HepG2 (cell line): ENCODE measurements around the gene PJA2. TPM values are rescaled to one million over a fixed set of nuclear protein-coding genes. Genes with fewer than 3 reads are reported as not detected.

ENCODE experiments used
- ATAC-seq: fragments of 200-7000 bp; cut with Tn5 transposase; 3 replicates; pipeline ENCODE4 v1.9.1; 2020; ENCODE audit warnings: mild to moderate bottlenecking, moderate library complexity
- BruUV-seq: library from RNA; stranded (reverse); fragments of 400-500 nt; replicated peaks from 2 replicates; lab custom pipeline; 2021; lab: Mats Ljungman, UMichigan
- CTCF ChIA-PET: fragments of 300-600 bp; formaldehyde crosslinking; extraction: SDS; loops from one replicate; lab custom pipeline; 2021; ENCODE audit warnings: low total read pairs, inconsistent platforms, low intra/inter-chr PET ratio; lab: Yijun Ruan, JAX
- POLR2A ChIA-PET: fragments of 350-600 bp; sonication (Branson Sonifier 250); formaldehyde crosslinking; loops from one replicate; lab custom pipeline; 2020; ENCODE audit warnings: antibody characterized with exemption, inconsistent platforms; lab: Yijun Ruan, JAX
- DNase-seq: peaks from one replicate; pipeline ENCODE4 v3.0.0-alpha.2; 2015; ENCODE audit warnings: low spot score
- FAIRE-seq: peaks from 3 replicates; lab custom pipeline; 2011; peaks lifted over from hg19 to GRCh38; lab: Jason Lieb, UNC
- H2AFZ ChIP-seq: one replicate; pipeline ENCODE4 v1.6.1; 2011; ENCODE audit warnings: low read length, inconsistent platforms
- H3K27ac ChIP-seq: fragments of 300-600 bp; 3 replicates; pipeline ENCODE4 v1.8.0; 2011; ENCODE audit warnings: mixed run types, mild to moderate bottlenecking, mixed read lengths, low read length, inconsistent platforms; ENCODE audit not compliant: insufficient read depth; ENCODE audit errors: extremely low read length
- H3K27me3 ChIP-seq, 2 experiments: fragments of 200-600 bp in 1 of 2; 2 replicates in 1 of 2; 3 replicates in 1 of 2; pipeline versions ENCODE4 v1.6.0 to v1.8.0; 2011; ENCODE audit warnings: low read length in 2 of 2, mild to moderate bottlenecking in 2 of 2, moderate library complexity in 2 of 2, inconsistent platforms in 1 of 2; ENCODE audit not compliant: insufficient read depth in 2 of 2, control insufficient read depth in 1 of 2
- H3K36me3 ChIP-seq, 2 experiments: fragments of 200-600 bp in 1 of 2; replicated peaks in 1 of 2; 2 replicates in 1 of 2; 3 replicates in 1 of 2; pipeline versions ENCODE4 v1.5.1 to v1.8.0; 2011; ENCODE audit warnings: low read length in 2 of 2, inconsistent platforms in 1 of 2; ENCODE audit not compliant: insufficient read depth in 2 of 2, control insufficient read depth in 1 of 2
- H3K4me1 ChIP-seq: 2 replicates; pipeline ENCODE4 v1.5.1; 2012; ENCODE audit warnings: low read length, inconsistent platforms; ENCODE audit not compliant: insufficient read depth
- H3K4me2 ChIP-seq: 2 replicates; pipeline ENCODE4 v1.6.0; 2011; ENCODE audit warnings: low read depth, low read length, inconsistent platforms
- H3K4me3 ChIP-seq, 3 experiments: fragments of 200-600 bp in 1 of 3; sonication (generic), shearing (Covaris generic) in 1 of 3; replicated peaks in 1 of 3; 2 replicates each; pipeline ENCODE4 v1.5.1; 2011 to 2016; ENCODE audit warnings: low read length in 3 of 3, inconsistent platforms in 2 of 3, low read depth in 2 of 3, mild to moderate bottlenecking in 2 of 3, control low read depth in 1 of 3, mixed read lengths in 1 of 3; ENCODE audit not compliant: insufficient read depth in 1 of 3
- H3K79me2 ChIP-seq: one replicate; pipeline ENCODE4 v1.6.1; 2011; ENCODE audit warnings: low read length, inconsistent platforms; ENCODE audit not compliant: insufficient read depth
- H3K9ac ChIP-seq: 2 replicates; pipeline ENCODE4 v1.6.0; 2011; ENCODE audit warnings: mild to moderate bottlenecking, low read depth, low read length, inconsistent platforms; ENCODE audit not compliant: insufficient read depth
- H3K9me3 ChIP-seq: 2 replicates; pipeline ENCODE4 v1.5.1; 2012; ENCODE audit warnings: mild to moderate bottlenecking, low read length
- H4K20me1 ChIP-seq: 2 replicates; pipeline ENCODE4 v1.6.0; 2011; ENCODE audit warnings: inconsistent platforms, mild to moderate bottlenecking, low read length, moderate library complexity; ENCODE audit not compliant: insufficient read depth
- HCFC1 ChIP-seq: fragments of 150-350 bp; IDR thresholded peaks from 2 replicates; pipeline ENCODE4 v1.6.1; 2014; ENCODE audit warnings: low read depth, low read length
- KLF12 ChIP-seq: sonication (generic); formaldehyde crosslinking; IDR thresholded peaks from 2 replicates; pipeline ENCODE4 v1.4.0; 2020; ENCODE audit warnings: missing genetic modification reagents, borderline replicate concordance
- MAFG ChIP-seq: sonication (generic); formaldehyde crosslinking; IDR thresholded peaks from 2 replicates; pipeline ENCODE4 v1.5.1; 2020; ENCODE audit warnings: mild to moderate bottlenecking, missing genetic modification reagents
- MIER2 ChIP-seq: IDR thresholded peaks from 2 replicates; pipeline ENCODE4 v1.6.1; 2016; ENCODE audit warnings: missing biosample characterization, missing genetic modification reagents
- NR1H2 ChIP-seq: sonication (generic); formaldehyde crosslinking; IDR thresholded peaks from 2 replicates; pipeline ENCODE4 v1.8.1; 2022; ENCODE audit warnings: low read depth, missing genetic modification reagents, borderline replicate concordance
- REPIN1 ChIP-seq: sonication (generic); formaldehyde crosslinking; IDR thresholded peaks from 2 replicates; pipeline ENCODE4 v1.8.0; 2022; ENCODE audit warnings: missing genetic modification reagents, low read depth, mild to moderate bottlenecking, borderline replicate concordance
- ZBTB37 ChIP-seq: sonication (generic); formaldehyde crosslinking; IDR thresholded peaks from 2 replicates; pipeline ENCODE4 v1.4.0; 2020; ENCODE audit warnings: mild to moderate bottlenecking, missing genetic modification reagents
- ZNF12 ChIP-seq: sonication (generic); formaldehyde crosslinking; IDR thresholded peaks from 2 replicates; pipeline ENCODE4 v1.5.0; 2020; ENCODE audit warnings: missing genetic modification reagents
- ZNF205 ChIP-seq: IDR thresholded peaks from 2 replicates; pipeline ENCODE4 v1.6.1; 2018; ENCODE audit warnings: missing biosample characterization, missing genetic modification reagents
- ZNF207 ChIP-seq: fragments of 450-650 bp; IDR thresholded peaks from 2 replicates; pipeline ENCODE4 v1.6.1; 2016; ENCODE audit warnings: antibody characterized with exemption, borderline replicate concordance
- ZNF564 ChIP-seq: sonication (generic); formaldehyde crosslinking; IDR thresholded peaks from 2 replicates; pipeline ENCODE4 v1.8.1; 2023; ENCODE audit warnings: mild to moderate bottlenecking, missing genetic modification reagents
- ZNF678 ChIP-seq: sonication (generic); formaldehyde crosslinking; IDR thresholded peaks from 2 replicates; pipeline ENCODE4 v1.4.0; 2020; ENCODE audit warnings: mild to moderate bottlenecking, missing genetic modification reagents
- ZNF704 ChIP-seq: sonication (generic); formaldehyde crosslinking; IDR thresholded peaks from 2 replicates; pipeline ENCODE4 v1.8.1; 2023; ENCODE audit warnings: mild to moderate bottlenecking, inconsistent platforms, moderate library complexity, missing genetic modification reagents, borderline replicate concordance
- ZNF788 ChIP-seq: sonication (generic); formaldehyde crosslinking; IDR thresholded peaks from 2 replicates; pipeline ENCODE4 v1.5.0; 2020; ENCODE audit warnings: mild to moderate bottlenecking, missing genetic modification reagents, borderline replicate concordance
- WGBS: methylation state at CpG from one replicate; pipeline ENCODE4 v1.1.6; 2017; ENCODE audit warnings: low lambda C conversion rate; 5-methylcytosine and 5-hydroxymethylcytosine counted together
- in situ Hi-C: cut with HindIII; loops from 2 replicates; pipeline ENCODE4 v1.10.0; 2017; ENCODE audit warnings: low pct_unique_long_range_greater_than_20kb; ENCODE audit not compliant: extremely low pct_ligation_motif_present
- intact Hi-C: fragments of 100-400 bp; cut with micrococcal nuclease; formaldehyde crosslinking; loops from one replicate; pipeline ENCODE4 v1.10.0; 2022; ENCODE audit not compliant: unreplicated experiment
- polyA plus RNA-seq, 8 experiments: library from polyadenylated mRNA; depleted of rRNA in 3 of 8; stranded (reverse) in 7 of 8; unstranded in 1 of 8; fragments of >200 nt; fragmentation: Illumina TruSeq in 4 of 8; extraction: Trizol in 4 of 8; gene quantifications; 2 replicates each; pipeline versions ENCODE4 v1.2.1 to v1.2.3, GENCODE V29; 2011 to 2016; ENCODE audit warnings: low read depth in 4 of 8, missing spikeins in 1 of 8, mixed read lengths in 1 of 8; ENCODE audit not compliant: insufficient read depth in 1 of 8
- total RNA-seq, 5 experiments: library from RNA; depleted of rRNA; stranded (reverse); fragments of >200 nt; fragmentation: Illumina TruSeq; extraction: Trizol; gene quantifications; 2 replicates each; pipeline ENCODE4 v1.2.3, GENCODE V29; 2016; ENCODE audit warnings: low read depth in 1 of 5

The PJA2 gene
- total and polyA plus RNA-seq, 2 of the 13 experiments (the other 11 are each of a cell fraction or from before 2014, with no cell fraction given): 39.4 to 41.4 TPM

- WGBS: 57% methylated on average over 3 of the region's 3 CpGs
- Histone ChIP-seq H4K20me1 (peaks cover 44% of the 10 kb centered on the region), H3K79me2 (peaks cover 90% of the 10 kb centered on the region), H3K36me3 (0 out of 5 replicates have a peak, but pooled peaks cover 0 to under 1% of the 10 kb centered on the region in 2 experiments), H2AFZ (no peak overlapping the region), H3K27ac (no peak overlapping the region), H3K4me2 (no peak overlapping the region), H3K9me3 (no peaks in the 10 kb centered on the region), H3K27me3 (no peaks in the 10 kb centered on the region), H3K9ac (no peak overlapping the region), H3K4me1 (no peaks in the 10 kb centered on the region), H3K4me3 (no peak overlapping the region)
- no TSS peak for BruUV-seq
- FAIRE-seq (no peak), DNase-seq (no peak), ATAC-seq (no peak)
- in situ Hi-C loops (no loop called here), intact Hi-C loops (no loop called here)
- CTCF ChIA-PET: no interaction called here
- TF ChIP-seq KLF12 (CRISPR knock-in tag) (no peak), ZNF704 (CRISPR knock-in tag) (no peak), ZNF205 (CRISPR knock-in tag) (no peak), ZBTB37 (CRISPR knock-in tag) (no peak), ZNF12 (CRISPR knock-in tag) (no peak), REPIN1 (CRISPR knock-in tag) (no peak), MIER2 (no peak), ZNF564 (CRISPR knock-in tag) (no peak), NR1H2 (no peak), HCFC1 (no peak), ZNF788 (CRISPR knock-in tag) (no peak), ZNF678 (no peak), ZNF207 (no peak), MAFG (CRISPR knock-in tag) (no peak)
- POLR2A ChIA-PET: interaction anchor here (1.0 kb wide), 1 partner anchor 15 kb away, joined by 6 read pairs; the partner anchor contains the start of gene PJA2
Measured at GRCh38 chr5:109394806-109395205, 15.0 kb downstream of the PJA2 start.
